Panc1 (cell line): Measurements from ENCODE around the gene USP11. TPM values are rescaled to one million over a fixed set of nuclear protein-coding genes. Genes with fewer than 3 reads are reported as not detected.

Experiments
- ATAC-seq: fragments of 200-7000 bp; cut with Tn5 transposase; 2 replicates; pipeline ENCODE4 v1.9.1; 2020; ENCODE audit warnings: mild to moderate bottlenecking, moderate library complexity
- BruUV-seq: library from RNA; stranded (reverse); fragments of 400-500 nt; replicated peaks from 2 replicates; lab custom pipeline; 2021; lab: Mats Ljungman, UMichigan
- CTCF ChIA-PET: fragments of 300-600 bp; sonication (Branson Sonifier 250); formaldehyde crosslinking; loops from one replicate; lab custom pipeline; 2022; ENCODE audit warnings: antibody characterized with exemption; lab: Charles Lee
- POLR2A ChIA-PET: fragments of 300-600 bp; sonication (Branson Sonifier 250); formaldehyde crosslinking; loops from one replicate; lab custom pipeline; 2022; ENCODE audit warnings: antibody characterized with exemption; lab: Charles Lee
- DNase-seq: peaks from one replicate; pipeline ENCODE4 v3.0.0-alpha.2; 2010; ENCODE audit warnings: low read depth, low spot score
- H3K27ac ChIP-seq: 2 replicates; pipeline ENCODE4 v1.5.1; 2011; ENCODE audit warnings: mild to moderate bottlenecking, low read length, inconsistent platforms
- H3K27me3 ChIP-seq: fragments of 200-500 bp; sonication (Bioruptor generic); 2 replicates; pipeline ENCODE4 v1.6.0; 2014; ENCODE audit warnings: low read length, inconsistent platforms; ENCODE audit not compliant: control insufficient read depth, insufficient read depth
- H3K36me3 ChIP-seq: fragments of 200-500 bp; sonication (Bioruptor generic); 2 replicates; pipeline ENCODE4 v1.5.1; 2014; ENCODE audit warnings: inconsistent platforms, mild to moderate bottlenecking, low read length, moderate library complexity; ENCODE audit not compliant: control insufficient read depth, insufficient read depth
- H3K4me1 ChIP-seq: 2 replicates; pipeline ENCODE4 v1.5.1; 2011; ENCODE audit warnings: inconsistent platforms, mild to moderate bottlenecking, low read length, moderate library complexity; ENCODE audit not compliant: control insufficient read depth, insufficient read depth
- H3K4me3 ChIP-seq, 2 experiments: 2 replicates each; pipeline ENCODE4 v1.5.1; 2011 to 2012; ENCODE audit warnings: low read depth in 2 of 2, low read length in 2 of 2, mild to moderate bottlenecking in 2 of 2, inconsistent platforms in 1 of 2, moderate library complexity in 1 of 2
- H3K9me3 ChIP-seq: fragments of 200-500 bp; sonication (Bioruptor generic); 2 replicates; pipeline ENCODE4 v1.5.1; 2014; ENCODE audit warnings: low read depth, mild to moderate bottlenecking, inconsistent platforms, low read length, moderate library complexity; ENCODE audit not compliant: control insufficient read depth, insufficient read depth
- CTCF ChIP-seq: fragments of 450-650 bp; IDR thresholded peaks from 2 replicates; pipeline ENCODE4 v1.5.1; 2017; ENCODE audit warnings: mild to moderate bottlenecking
- POLR2AphosphoS5 ChIP-seq: IDR thresholded peaks from 2 replicates; pipeline ENCODE4 v1.6.1; 2012; ENCODE audit warnings: mild to moderate bottlenecking, low read depth, low read length, moderate library complexity
- REST ChIP-seq, 2 experiments: IDR thresholded peaks; 2 replicates each; pipeline ENCODE4 v1.6.1; 2011 to 2012; ENCODE audit warnings: low read depth in 2 of 2, control low read depth in 1 of 2, low read length in 1 of 2, mild to moderate bottlenecking in 1 of 2, moderate library complexity in 1 of 2; ENCODE audit not compliant: insufficient read depth in 1 of 2
- SIN3A ChIP-seq: IDR thresholded peaks from 2 replicates; pipeline ENCODE4 v1.6.1; 2012; ENCODE audit warnings: low read depth, mild to moderate bottlenecking, low read length, moderate library complexity, borderline replicate concordance; ENCODE audit not compliant: insufficient read depth
- TCF7L2 ChIP-seq: IDR thresholded peaks from 2 replicates; pipeline ENCODE4 v1.6.1; 2011; ENCODE audit warnings: mild to moderate bottlenecking, low read depth, low read length, inconsistent platforms
- in situ Hi-C: cut with HindIII; loops from 2 replicates; pipeline ENCODE4 v1.10.0; 2016; ENCODE audit warnings: low sequenced_read_pairs, low pct_unique_long_range_greater_than_20kb
- intact Hi-C: fragments of 100-400 bp; cut with micrococcal nuclease; formaldehyde crosslinking; loops from one replicate; pipeline ENCODE4 v1.10.0; 2022; ENCODE audit not compliant: unreplicated experiment
- total RNA-seq: library from RNA; stranded (reverse); gene quantifications from one replicate; pipeline ENCODE4 v1.2.1, GENCODE V29; 2021; ENCODE audit not compliant: unreplicated experiment

The USP11 gene
- total RNA-seq, 1 experiment from 2014 or later: 82.4 TPM

GRCh38 chrX:47204970-47205369, 27.8 kb upstream of the USP11 start:
- BruUV-seq: no TSS peak
- Histone ChIP-seq H3K4me3 (no peak overlapping the region), H3K9me3 (no peaks in the 10 kb centered on the region), H3K4me1 (no peaks in the 10 kb centered on the region; the same call in 1 of the 2 replicates), H3K27ac (no peak overlapping the region), H3K27me3 (no peaks in the 10 kb centered on the region), H3K36me3 (peaks cover 21% of the 10 kb centered on the region)
- ATAC-seq: peak; percentile 40; the same call in 1 of the 2 replicates
- in situ Hi-C loops: no loop called here
- intact Hi-C loops: no loop called here
- POLR2A ChIA-PET: no interaction called here
- DNase-seq: no peak
- TF ChIP-seq TCF7L2 (no peak), CTCF (peak; percentile 29; the same call in 1 of the 2 replicates), SIN3A (no peak), POLR2AphosphoS5 (no peak), REST (IDR thresholded peaks at IDR 0.05; ENCODE audit: insufficient read depth in 1 of 2, low read depth in 2 of 2, low read length in 1 of 2) (no peak)
- CTCF ChIA-PET: no interaction called here

- no peaks in the 10 kb centered on the region for H3K9me3 ChIP-seq
- no TSS peak for BruUV-seq
- TF ChIP-seq REST (IDR thresholded peaks at IDR 0.05; ENCODE audit: insufficient read depth in 1 of 2, low read depth in 2 of 2, low read length in 1 of 2) (no peak), TCF7L2 (no peak), SIN3A (no peak), CTCF (no peak), POLR2AphosphoS5 (no peak)
- H3K4me3 ChIP-seq: no peak overlapping the region
- intact Hi-C loops: no loop called here
- no peak overlapping the region for H3K27ac ChIP-seq
- in situ Hi-C loops: no loop called here
- ChIA-PET CTCF (no interaction called here), POLR2A (no interaction called here)
- ATAC-seq: no peak
- H3K27me3 ChIP-seq: no peaks in the 10 kb centered on the region
- H3K4me1 ChIP-seq: no peaks in the 10 kb centered on the region
- DNase-seq: no peak
- peaks cover 17% of the 10 kb centered on the region for H3K36me3 ChIP-seq
Observed at GRCh38 chrX:47206316-47206715, 26.5 kb upstream of the USP11 start.
